Measurements from ENCODE around the gene SPOCK1. TPM values are rescaled to one million over a fixed set of nuclear protein-coding genes. Genes with fewer than 3 reads are reported as not detected.

Gene SPOCK1
- total RNA-seq, 1 donor from 2014 or later, result 1.0 TPM

DNA sequence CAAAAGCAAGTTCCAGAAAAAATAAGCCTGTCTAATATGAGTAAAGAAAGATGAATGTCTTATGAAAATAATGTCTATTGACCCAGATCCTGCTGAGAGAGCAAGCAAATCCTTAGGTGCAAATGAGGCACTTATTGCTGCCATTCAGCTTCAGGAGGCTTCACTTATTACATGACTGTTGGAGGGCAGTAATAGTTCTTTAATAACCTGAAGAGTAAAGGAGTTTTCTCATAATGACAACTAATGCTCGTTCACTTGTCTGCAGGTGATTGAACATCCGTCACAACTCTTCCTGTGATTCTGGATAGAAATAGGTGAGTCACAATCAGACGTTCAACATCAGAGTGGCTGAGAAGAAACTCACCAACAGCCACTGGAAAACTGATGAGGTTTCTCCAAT, 58.3 kb downstream of the SPOCK1 start:
- DNase-seq, result no peak

DNA sequence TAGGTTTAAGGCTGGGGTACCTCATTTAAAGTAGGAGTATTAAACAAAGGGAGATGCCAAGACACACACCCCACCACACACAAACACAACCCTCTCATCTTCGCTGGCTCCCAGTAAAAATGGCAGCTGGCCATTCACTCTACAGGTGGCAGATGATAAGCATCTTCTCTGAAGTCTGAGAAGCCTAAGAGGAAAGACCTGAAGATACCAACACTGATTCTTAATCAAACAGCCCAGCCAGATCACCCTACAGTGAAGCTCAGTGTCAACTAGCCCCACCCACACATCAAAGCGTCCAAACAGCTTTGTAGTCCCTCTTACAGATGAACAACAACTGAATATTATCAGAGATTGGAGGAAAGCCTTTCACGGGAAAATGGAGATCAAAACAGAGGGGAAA, 59.5 kb downstream of the SPOCK1 start:
- no peak for DNase-seq

DNA sequence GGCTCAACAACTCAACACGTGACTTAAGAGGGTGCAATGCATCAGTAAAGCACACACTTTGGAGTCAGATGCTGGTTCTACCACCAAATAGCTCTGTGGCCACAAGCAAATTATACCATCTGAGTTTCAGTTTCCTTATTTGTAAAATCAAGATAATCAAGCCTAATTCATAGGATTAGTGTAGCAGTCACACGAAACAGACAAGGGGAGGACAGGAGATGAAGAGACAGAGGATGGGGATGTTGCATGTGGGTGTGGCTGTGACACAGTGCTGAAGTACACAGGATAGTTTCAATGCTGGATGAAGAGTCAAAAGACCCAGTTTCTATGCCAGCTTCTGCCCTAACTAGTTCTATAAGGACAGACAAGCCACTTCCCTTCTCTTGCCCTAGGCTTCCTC, 60.2 kb downstream of the SPOCK1 start:
- no peak for DNase-seq

DNA sequence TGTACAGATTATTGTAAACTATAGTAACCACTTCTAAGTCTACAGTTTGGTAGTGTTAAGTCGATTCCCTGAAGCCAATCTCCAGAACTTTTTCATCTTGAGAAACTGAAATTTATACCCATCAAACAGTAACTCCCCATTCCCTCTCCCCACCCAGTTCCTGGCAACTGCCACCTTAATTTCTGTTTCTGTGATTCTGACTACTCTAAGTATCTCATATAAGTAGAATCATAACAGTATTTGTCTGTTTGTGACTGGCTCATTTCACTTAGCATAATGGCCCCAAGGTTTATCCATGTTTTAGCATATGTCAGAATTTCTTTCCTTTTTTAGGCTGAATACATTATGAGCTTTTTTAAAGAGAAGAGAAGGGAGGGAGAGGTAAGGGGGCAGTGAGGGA, 61.4 kb downstream of the SPOCK1 start:
- DNase-seq, result no peak

DNA sequence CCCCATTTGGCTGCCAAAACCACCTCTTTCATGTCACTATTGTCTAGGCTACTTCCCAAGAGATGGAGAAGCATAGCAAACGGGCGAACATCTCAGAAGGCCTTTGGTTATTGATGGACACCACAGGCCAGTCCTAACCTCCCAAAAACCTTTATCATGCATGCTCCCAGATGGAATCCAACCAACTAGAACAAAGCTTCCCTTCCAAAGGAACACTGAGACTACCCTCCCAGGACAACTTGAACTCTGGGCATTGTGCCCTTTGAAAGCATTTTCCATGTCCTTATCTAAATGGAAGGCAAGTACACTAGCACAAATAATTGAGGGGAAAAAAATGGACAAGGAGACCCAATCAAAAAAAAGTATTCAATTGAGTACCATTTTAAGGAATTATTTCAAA, 65.6 kb downstream of the SPOCK1 start:
- DNase-seq, result no peak

DNA sequence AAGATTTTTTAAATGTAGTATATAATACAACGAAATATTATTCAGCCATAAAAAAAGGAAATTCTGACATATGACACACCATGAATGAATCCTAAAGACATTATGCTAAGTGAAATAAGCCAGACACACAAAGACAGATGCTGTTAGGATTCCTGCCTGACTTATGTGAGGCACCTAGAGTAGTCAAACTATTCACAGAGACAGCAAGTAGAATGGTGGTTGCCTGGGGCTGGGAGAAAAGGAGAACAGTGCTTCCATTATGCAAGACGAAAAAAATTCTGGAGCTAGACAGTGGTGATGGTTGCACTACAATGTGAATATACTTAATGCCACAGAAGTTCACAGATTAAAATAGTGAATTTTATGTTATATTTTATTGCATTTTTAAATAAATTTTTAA, 66.8 kb downstream of the SPOCK1 start:
- DNase-seq, result no peak

DNA sequence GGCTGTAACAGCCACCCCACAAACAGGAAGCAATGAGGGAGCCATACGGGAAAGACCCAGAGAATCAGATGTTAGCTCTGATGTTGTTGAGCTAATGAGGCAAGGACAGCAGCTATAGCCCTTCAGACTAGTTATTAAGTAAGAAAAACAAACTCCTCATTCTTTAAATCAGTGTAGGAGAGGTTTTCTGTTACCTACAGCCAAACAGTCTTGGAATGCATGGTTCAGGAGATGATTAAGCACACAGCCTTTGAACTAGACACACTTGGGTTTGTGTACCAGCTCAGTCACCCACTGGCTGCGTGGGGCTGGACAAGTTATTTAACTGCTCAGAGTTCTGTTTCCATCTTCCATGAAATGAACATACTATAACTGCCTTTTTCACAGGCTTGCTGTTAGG, 68.1 kb downstream of the SPOCK1 start:
- DNase-seq, result no peak

DNA sequence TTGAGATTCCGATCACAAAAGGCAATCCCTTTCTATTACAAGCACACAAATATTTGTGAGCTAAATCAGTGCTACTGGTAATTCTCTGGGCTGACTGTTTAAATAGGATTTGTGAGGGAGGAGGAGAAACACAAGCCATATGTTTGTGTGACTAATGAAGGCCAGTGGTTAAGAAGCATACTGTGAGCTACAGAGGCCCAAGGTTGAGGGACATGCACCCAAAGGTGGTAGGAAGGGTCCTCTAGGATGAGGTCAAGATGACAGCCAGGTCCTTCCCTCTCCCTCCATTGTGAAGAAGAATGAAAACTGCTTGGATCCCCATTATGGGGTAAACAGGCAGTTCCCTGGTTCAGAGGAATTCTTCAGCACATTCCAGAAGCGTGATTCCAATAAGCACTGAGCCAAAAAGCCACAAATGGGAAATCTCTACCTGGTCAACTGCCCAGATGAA, 83.9 kb downstream of the SPOCK1 start:
- peak; percentile 37 for DNase-seq

DNA sequence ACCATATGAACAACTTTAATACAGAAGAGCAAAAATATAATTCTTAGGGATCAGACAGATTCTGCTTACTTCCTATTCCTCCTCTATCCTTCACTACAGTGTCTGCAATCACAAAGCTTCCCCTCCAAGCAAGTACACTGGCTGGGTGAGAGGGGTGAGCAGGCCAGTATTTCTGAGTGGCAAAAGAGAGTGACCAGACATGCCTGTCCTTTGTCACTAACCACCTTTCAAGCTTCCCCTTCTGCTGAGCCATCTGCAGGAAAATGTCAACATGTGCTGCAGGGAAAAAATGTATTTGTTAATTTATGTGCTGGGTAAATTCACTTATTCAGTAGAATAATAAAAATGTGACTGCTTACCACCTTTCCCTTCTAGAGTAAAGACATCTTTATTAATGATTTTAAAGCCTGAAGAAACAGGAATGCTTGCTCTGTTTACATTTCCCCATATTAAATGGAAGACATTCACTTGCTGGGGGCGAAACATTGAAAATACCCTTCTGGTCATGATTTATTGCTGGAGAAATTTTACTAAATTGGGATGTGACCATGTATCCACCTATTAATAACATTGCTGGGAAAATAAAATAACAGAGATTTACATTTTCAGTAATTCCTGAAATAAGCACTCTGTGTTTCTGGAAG, 84.9 kb downstream of the SPOCK1 start:
- DNase-seq, result no peak

DNA sequence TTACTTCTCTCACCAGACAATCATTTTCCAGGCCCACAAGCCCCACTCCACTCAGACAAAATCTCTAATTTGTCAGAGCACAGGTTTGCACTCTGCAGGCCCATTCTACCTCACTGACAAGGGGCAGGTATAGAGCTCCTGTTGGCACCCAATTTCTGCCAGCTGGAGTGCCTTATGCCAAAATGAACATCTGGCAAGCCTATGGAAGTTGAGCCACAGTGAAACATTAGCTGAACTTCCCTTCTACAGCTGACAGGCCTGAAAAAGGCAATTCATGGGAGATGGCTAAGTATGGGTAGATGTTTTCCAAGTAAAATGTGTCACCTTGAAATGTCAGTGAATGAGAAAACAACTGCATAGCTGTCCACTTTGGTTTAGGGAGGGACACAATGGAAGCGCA, 87.0 kb downstream of the SPOCK1 start:
- DNase-seq, result no peak

DNA sequence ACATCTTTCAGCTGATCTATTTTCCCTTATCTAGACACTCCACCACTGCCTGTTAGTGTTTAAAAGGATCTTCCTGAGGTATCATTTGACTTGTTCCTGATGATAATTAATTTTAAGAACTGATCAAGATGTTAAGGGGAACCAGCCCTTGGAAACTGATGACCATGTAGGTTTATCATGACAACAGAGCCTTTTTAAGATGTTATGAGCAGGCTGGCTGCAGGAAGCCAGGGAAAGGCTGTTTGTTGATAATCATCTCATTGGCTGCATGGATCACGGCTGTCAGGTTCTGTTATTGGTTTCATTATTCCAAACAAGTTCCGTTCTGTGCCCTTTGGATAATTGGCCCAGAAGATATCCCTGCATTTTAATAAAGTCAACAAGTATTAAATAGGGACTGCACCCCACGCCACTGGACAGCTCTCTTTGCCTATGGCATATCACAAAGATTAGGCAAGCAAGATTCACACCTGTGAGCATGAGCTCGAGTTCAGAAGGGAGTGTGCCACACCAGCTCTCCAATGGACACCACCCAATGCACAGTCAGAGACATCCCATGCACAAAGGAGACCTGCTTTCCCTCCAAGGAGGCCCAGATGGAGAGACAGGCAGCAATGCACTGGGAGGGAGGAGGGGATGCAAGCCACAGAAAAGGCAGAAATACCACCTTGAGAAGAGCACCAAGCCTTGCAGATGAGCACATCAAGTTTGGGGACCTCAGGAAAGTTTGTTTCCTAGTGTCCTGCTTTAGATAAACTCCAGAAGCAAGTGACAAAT, 88.7 kb downstream of the SPOCK1 start:
- DNase-seq, result no peak

DNA sequence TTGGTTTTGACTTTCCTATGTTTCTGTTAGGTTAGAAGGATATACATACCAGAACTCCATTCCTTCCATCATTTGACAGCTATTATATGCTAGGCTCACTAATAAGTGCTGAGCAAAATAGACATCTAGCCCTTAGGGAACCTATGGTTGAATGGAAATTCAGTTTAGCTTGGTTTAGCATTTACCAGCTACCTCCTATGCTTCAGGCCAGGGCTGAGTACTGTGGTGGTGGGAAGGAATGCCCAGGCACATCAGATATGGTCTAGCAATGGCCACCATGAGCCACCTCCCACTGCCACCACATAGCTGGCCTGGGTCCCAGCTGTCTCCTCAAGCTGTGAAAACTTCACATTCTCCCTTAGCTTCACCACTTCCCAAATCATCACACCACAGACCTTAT, 89.4 kb downstream of the SPOCK1 start:
- no peak for DNase-seq

DNA sequence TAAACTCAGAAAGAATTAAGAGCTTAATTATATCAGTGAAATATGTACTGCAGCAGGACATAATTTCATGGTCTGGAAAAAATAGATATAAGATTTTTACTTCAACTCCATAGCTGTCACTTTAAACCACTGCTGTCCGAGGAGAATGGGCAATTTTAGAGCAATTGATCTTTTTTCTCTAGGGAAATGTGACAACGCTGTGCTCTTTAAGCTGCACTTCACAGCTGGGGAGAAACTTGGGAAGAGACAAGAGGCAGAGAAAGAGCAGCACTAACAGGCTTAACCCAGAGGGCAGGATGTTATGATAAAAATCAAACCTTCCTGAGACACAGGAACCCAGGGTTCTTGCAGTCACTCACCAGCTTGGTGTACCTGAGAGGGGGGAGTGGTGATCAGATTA, 92.0 kb downstream of the SPOCK1 start:
- DNase-seq, result no peak

DNA sequence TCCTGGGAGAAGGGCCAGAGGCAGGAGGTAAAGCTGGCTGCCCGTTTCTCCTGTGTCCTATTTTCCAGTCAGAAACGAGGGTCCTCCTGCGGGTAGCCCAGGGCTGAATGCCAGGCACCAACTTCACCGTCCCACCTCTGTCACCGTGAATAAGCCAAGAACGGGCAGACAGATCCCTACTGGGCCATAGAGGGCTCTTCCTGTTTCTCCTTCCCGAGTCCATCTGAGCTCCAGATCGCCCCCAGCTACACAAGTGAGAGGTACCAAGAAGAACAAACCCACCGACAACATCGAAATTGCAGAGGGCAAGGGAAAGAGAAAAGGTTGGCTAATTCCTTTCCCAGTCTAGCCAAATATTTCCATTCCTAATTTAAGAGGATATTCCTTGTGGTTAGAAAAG, 93.7 kb downstream of the SPOCK1 start:
- no peak for DNase-seq

DNA sequence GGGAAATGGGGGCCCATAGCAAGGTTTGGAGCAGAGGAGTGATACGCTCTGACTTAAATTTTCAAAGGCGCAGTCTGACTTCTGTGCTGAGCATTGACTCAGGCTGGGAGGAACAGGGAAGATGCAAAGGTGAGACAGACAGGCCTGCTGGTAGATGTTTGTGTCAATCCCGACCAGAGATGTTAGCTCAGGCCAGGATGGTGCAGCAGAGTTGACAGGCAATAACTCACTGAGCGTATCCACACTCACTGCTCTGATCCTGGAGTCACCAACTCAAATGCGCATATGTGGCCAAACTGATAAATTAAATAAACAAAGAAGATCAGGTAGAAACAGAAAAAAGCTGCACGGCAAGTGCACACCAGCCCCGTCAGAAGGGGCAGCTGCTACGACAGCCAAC, 95.3 kb downstream of the SPOCK1 start:
- no peak for DNase-seq

DNA sequence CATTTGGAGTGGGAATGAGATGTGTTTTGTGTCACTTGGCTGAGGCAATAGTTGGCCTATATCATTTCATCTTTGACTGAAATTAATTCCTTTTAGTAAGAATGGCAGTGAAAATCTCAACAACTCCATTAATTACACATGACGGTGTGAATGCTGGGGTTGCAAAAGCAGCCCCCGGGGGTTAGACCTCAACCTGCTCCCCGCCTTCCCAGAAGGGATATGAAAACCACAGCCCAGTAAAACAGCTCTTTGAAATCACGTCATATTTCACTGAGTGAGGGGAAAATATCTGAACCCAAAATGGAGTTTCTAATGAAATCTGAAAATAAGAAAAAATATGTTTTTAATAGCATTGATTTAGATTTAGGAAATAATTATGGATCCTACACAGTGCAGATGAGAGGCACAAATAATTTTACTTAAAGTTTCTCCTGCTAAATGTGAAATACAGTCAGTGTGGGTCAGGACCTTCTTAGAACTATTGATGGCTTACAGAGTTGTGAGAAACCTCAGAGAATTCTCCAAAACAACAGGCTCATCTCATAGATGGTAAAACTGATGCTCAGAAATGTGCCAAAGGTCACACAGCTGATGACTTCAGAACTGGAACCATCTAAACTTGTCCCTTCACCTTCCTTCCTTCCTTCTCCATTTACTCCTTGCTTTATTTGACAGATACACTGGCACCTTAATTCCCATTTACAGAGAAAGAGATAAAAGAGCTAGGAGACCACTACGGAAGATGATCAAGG, 96.5 kb downstream of the SPOCK1 start:
- no peak for DNase-seq

DNA sequence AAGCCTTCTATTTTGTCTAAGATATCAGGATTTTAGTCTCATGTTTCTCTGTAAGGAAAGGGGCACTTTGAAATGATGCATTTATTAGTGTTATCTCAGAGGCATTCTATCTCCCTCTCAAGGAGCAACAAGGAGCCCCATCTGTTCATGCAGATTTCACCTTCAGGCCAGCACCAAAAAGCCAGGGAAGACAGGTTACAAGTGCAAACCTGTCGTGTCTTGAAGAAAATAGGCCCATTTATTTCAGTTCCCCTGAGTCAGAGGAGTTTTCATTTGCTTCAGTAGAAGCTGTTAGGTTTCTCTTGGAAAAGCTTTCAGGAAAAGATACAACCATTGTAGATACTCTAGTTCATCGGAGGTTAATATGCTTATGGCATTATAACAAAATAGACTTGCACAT, 97.2 kb downstream of the SPOCK1 start:
- DNase-seq, result no peak

DNA sequence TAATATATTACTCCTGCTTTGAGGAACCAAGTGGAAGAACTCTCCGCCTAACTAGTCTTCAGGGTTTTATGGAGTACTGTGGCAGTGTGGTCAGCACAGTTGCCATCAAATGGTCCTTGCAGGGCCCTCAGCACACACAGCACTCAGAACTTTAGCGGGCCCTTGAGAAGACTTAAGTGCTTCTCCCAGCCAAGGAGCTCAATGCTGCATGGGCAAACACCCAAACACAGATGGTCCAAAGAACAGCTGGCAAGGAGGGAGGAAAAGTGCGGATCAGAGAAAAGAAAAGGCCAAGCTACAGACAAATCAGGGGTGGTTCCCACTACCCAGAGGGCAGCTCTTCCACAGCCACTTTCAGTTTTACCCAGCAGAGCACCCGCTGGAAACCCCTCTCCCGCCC, 98.6 kb downstream of the SPOCK1 start:
- DNase-seq, result no peak

DNA sequence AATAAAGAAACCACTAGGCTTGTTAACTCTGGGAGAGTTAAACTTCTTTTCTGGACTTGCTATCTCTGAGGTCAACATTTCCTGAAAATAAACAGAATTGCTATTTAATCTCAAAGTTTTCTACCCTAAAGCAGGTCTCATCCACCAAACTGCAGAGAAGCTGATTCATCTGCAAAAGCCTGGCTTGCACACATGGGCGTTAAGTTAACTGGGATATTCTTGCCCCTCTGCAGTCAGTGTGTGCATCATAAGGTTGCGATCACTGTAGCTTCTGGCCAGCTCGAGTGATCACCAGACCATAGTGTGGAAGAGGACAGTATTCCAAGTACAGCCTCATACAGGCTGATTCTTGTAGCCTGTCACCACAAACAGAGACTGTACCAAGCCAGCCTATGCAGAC, 99.2 kb downstream of the SPOCK1 start:
- no peak for DNase-seq

DNA sequence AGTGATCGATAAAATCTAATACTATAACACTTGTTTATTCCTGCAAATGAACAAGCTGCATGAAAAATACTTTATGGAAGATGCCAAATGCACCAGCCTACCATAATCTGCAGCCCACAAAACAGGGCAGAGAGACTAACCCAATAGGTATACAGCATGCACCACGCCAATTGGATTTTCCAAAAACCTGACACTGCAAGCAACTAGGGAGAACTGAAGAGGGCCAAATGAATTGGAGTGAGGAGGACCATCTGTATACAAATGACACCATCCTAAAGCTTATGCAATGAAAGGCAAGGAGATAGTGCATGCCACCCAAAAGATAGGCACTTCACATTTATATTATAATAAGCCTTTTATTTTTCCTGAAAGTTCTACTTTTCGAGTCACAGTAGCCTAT, 100.4 kb downstream of the SPOCK1 start:
- DNase-seq, result no peak

DNA sequence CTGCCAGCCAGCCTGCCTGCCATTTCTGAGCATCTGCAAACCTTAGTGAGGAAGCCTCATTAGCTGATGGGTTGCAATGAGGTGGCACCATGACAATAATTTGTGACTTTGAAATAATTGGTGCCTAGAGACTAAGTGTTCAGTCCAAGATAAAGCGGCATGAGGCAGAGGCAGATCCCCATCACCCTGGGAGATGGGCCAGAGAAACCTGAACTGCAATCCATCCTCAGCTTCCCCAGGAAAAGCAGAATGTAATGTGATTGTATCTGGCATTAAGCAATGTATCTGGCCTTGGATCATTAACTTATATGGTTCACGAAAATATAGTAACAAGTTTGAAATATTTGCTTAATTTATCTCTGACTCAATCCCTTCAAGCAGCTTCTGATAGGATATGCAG, 101.0 kb downstream of the SPOCK1 start:
- no peak for DNase-seq

DNA sequence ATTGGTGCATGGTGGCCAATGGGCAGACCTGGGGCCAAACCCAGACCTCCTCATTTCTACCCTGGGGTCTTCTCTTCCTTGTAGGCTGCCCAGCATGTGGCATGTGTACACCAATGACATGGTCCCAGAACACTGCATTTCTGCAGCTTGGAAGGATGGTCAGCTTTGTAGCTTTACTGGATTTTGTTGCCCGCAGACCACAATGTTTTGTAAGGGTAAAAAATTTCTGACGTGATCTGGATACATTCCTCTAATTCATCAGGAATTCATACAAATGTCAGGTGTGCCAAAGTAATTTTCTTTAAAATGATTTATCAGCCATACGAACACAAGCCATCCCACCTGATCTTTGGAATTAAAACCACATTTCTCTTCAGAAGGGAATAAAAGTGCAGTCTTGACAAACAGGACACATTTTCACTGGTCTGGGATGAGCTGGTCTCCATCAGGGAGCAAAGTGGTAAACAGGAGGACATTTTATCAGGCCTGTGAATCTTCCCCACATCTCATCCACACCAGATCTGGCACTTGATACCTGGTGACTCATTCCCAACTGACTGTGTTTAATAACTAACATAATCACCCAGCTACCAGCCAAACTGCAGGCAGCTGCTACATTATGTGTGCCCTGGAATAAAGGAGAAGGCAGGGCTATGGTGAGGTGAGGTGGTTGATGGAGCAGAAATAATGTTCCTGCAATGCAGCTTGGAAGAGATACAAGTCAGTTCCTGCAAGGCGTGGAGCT, 103.9 kb downstream of the SPOCK1 start:
- peak; percentile 14 for DNase-seq

DNA sequence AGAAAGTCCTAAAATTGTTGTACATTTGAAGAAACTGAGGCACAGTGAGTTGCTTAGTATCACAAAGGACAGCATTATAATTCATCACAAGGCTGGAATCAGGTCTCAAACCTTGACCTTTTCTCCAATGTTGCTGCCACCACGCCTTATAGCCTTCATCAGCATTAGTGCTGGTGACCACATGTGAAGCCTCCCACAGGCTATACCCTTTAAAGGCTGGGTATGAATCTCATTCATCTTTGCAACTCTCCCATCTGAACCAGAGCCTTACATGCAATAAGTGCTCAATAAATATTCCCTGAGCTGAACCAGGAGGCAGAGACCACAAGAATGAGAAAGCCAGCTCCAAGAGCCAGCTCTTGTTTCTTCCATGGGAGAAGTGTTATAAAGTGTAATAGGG, 104.7 kb downstream of the SPOCK1 start:
- no peak for DNase-seq

All from dermis blood vessel endothelial cell (primary cell).